GM15510 (cell line): ENCODE results near the gene PDE4B.

Experiments
- POLR2A ChIP-seq: IDR thresholded peaks from 3 replicates; pipeline ENCODE4 v1.6.1; 2011; ENCODE audit warnings: borderline replicate concordance; ENCODE audit not compliant: insufficient read length; ENCODE audit errors: extremely low read depth

PDE4B gene

GRCh38 chr1:66394603-66395002, 601.9 kb downstream of the PDE4B start:
- no peak for TF ChIP-seq POLR2A

- TF ChIP-seq POLR2A: no peak
Measured at GRCh38 chr1:66395202-66396061, 602.7 kb downstream of the PDE4B start.

- TF ChIP-seq POLR2A: no peak
Measured at GRCh38 chr1:66396212-66396890, 603.7 kb downstream of the PDE4B start.

- no peak for TF ChIP-seq POLR2A
Measured at GRCh38 chr1:66397192-66397591, 604.5 kb downstream of the PDE4B start.

- no peak for TF ChIP-seq POLR2A
Measured at GRCh38 chr1:66399888-66400529, 607.3 kb downstream of the PDE4B start.

GRCh38 chr1:66400660-66401059, 608.0 kb downstream of the PDE4B start:
- no peak for TF ChIP-seq POLR2A

- no peak for TF ChIP-seq POLR2A
Measured at GRCh38 chr1:66401244-66401643, 608.5 kb downstream of the PDE4B start.

- TF ChIP-seq POLR2A: peak; percentile 39
Measured at GRCh38 chr1:66402194-66402593, 609.5 kb downstream of the PDE4B start.

GRCh38 chr1:66403007-66403731, 610.5 kb downstream of the PDE4B start:
- TF ChIP-seq POLR2A: no peak

GRCh38 chr1:66405061-66405460, 612.4 kb downstream of the PDE4B start:
- TF ChIP-seq POLR2A: no peak

- TF ChIP-seq POLR2A: no peak
Measured at GRCh38 chr1:66412704-66413103, 620.0 kb downstream of the PDE4B start.

GRCh38 chr1:66413136-66413837, 620.6 kb downstream of the PDE4B start:
- TF ChIP-seq POLR2A: no peak

- no peak for TF ChIP-seq POLR2A
Measured at GRCh38 chr1:66413838-66414175, 621.1 kb downstream of the PDE4B start.

- TF ChIP-seq POLR2A: no peak
Measured at GRCh38 chr1:66415281-66415680, 622.6 kb downstream of the PDE4B start.

- no peak for TF ChIP-seq POLR2A
Measured at GRCh38 chr1:66415866-66416265, 623.2 kb downstream of the PDE4B start.

- TF ChIP-seq POLR2A: no peak
Measured at GRCh38 chr1:66416295-66416694, 623.6 kb downstream of the PDE4B start.
